ENCODE measurements around the gene HLA-DRA. TPM values are rescaled to one million over a fixed set of nuclear protein-coding genes. Genes with fewer than 3 reads are reported as not detected.

HLA-DRA gene
- total RNA-seq, 4 donors from 2014 or later: 179 to 620 (median 253) TPM

- Histone ChIP-seq H3K4me3 (no peak overlapping the region), H3K27me3 (peaks cover 0 to 17% of the 10 kb centered on the region in 2 donors), H3K4me1 (no peaks in the 10 kb centered on the region), H3K9me3 (no peaks in the 10 kb centered on the region), H3K36me3 (no peaks in the 10 kb centered on the region), H3K27ac (no peak overlapping the region)
- WGBS, 2 donors: 33 to 46% methylated on average over 4 of the region's 4 CpGs
- DNase-seq (ENCODE audit: low spot score in 2 of 2): no peak
- TF ChIP-seq CTCF (IDR thresholded peaks at IDR 0.05) (no peak), EP300 (IDR thresholded peaks at IDR 0.05) (no peak), POLR2A (IDR thresholded peaks at IDR 0.05) (no peak)
These were observed 38.3 kb upstream of the HLA-DRA start for GRCh38 chr6:32401284-32401963.

GRCh38 chr6:32402812-32403211 lies 36.9 kb upstream of the HLA-DRA start:
- WGBS, 2 donors: 48 to 56% methylated on average over 6 to 8 of the region's 8 CpGs
- peaks cover 0 to 31% of the 10 kb centered on the region in 2 donors for H3K27me3 ChIP-seq
- no peak for DNase-seq (ENCODE audit: low spot score in 2 of 2)
- H3K4me3 ChIP-seq: no peak overlapping the region
- no peaks in the 10 kb centered on the region for H3K9me3 ChIP-seq
- H3K4me1 ChIP-seq: no peaks in the 10 kb centered on the region
- H3K36me3 ChIP-seq: no peaks in the 10 kb centered on the region
- no peak overlapping the region for H3K27ac ChIP-seq
- no peak for TF ChIP-seq CTCF (IDR thresholded peaks at IDR 0.05)
- no peak for TF ChIP-seq POLR2A (IDR thresholded peaks at IDR 0.05)
- TF ChIP-seq EP300 (IDR thresholded peaks at IDR 0.05): no peak

GRCh38 chr6:32405656-32406055 lies 34.0 kb upstream of the HLA-DRA start:
- WGBS, 2 donors: 14 to 19% methylated on average over 1 of the region's 1 CpG
- Histone ChIP-seq H3K27me3 (peaks cover 0 to 49% of the 10 kb centered on the region in 2 donors), H3K36me3 (no peaks in the 10 kb centered on the region), H3K4me3 (no peak overlapping the region), H3K9me3 (no peaks in the 10 kb centered on the region), H3K4me1 (no peaks in the 10 kb centered on the region), H3K27ac (no peak overlapping the region)
- TF ChIP-seq POLR2A (IDR thresholded peaks at IDR 0.05) (no peak), EP300 (IDR thresholded peaks at IDR 0.05) (no peak), CTCF (IDR thresholded peaks at IDR 0.05) (no peak)
- DNase-seq (ENCODE audit: low spot score in 2 of 2): no peak

GRCh38 chr6:32406197-32406596 lies 33.5 kb upstream of the HLA-DRA start:
- WGBS, 2 donors: 79 to 80% methylated on average over 9 of the region's 9 CpGs
- Histone ChIP-seq H3K36me3 (no peaks in the 10 kb centered on the region), H3K9me3 (no peaks in the 10 kb centered on the region), H3K27me3 (peaks cover 0 to 53% of the 10 kb centered on the region in 2 donors), H3K27ac (no peak overlapping the region), H3K4me1 (no peaks in the 10 kb centered on the region), H3K4me3 (no peak overlapping the region)
- no peak for DNase-seq (ENCODE audit: low spot score in 2 of 2)
- TF ChIP-seq EP300 (IDR thresholded peaks at IDR 0.05) (no peak), CTCF (IDR thresholded peaks at IDR 0.05) (no peak), POLR2A (IDR thresholded peaks at IDR 0.05) (no peak)

- Histone ChIP-seq H3K36me3 (no peaks in the 10 kb centered on the region), H3K27ac (no peak within 1 kb of the TSS), H3K4me3 (no peak within 1 kb of the TSS), H3K27me3 (peaks cover 0 to 58% of the 10 kb centered on the region in 2 donors), H3K9me3 (no peaks in the 10 kb centered on the region), H3K4me1 (no peaks in the 10 kb centered on the region)
- WGBS, 2 donors: 75 to 85% methylated on average over 4 of the region's 4 CpGs
- no peak for DNase-seq (ENCODE audit: low spot score in 2 of 2)
- TF ChIP-seq EP300 (IDR thresholded peaks at IDR 0.05) (no peak), POLR2A (IDR thresholded peaks at IDR 0.05) (no peak), CTCF (IDR thresholded peaks at IDR 0.05) (no peak)
These were observed 32.8 kb upstream of the HLA-DRA start, which contains the start of gene BTNL2 for GRCh38 chr6:32406857-32407256. Gene BTNL2 (minus strand): TSS chr6:32407181. CDS start chr6:32407123, 58 bp downstream.
